GM12878 (cell line): ENCODE results near the gene VEZF1. TPM values are rescaled to one million over a fixed set of nuclear protein-coding genes. Genes with fewer than 3 reads are reported as not detected.

Experiments
- ATAC-seq: fragments of 200-7000 bp; cut with Tn5 transposase; 3 replicates; pipeline ENCODE4 v1.9.1; 2020; ENCODE audit warnings: mild to moderate bottlenecking, moderate library complexity
- BruUV-seq: library from RNA; stranded (reverse); fragments of 400-500 nt; replicated peaks from 2 replicates; lab custom pipeline; 2021; lab: Mats Ljungman, UMichigan
- CTCF ChIA-PET: fragments of 300-600 bp; sonication (Branson Sonifier 250); formaldehyde crosslinking; extraction: SDS; loops from one replicate; lab custom pipeline; 2021; ENCODE audit warnings: inconsistent platforms; lab: Yijun Ruan, JAX
- POLR2A ChIA-PET: fragments of 350-600 bp; formaldehyde crosslinking; extraction: SDS; loops from one replicate; lab custom pipeline; 2021; ENCODE audit warnings: inconsistent platforms; lab: Charles Lee
- RAD21 ChIA-PET: fragments of 300-600 bp; sonication (Branson Sonifier 250); formaldehyde crosslinking; loops from one replicate; lab custom pipeline; 2023; ENCODE audit warnings: antibody characterized with exemption; ENCODE audit not compliant: unreplicated experiment; lab: Charles Lee
- SMC1A ChIA-PET: fragments of 300-600 bp; sonication (Branson Sonifier 250); formaldehyde crosslinking; loops from one replicate; lab custom pipeline; 2023; ENCODE audit not compliant: unreplicated experiment, uncharacterized antibody; lab: Charles Lee
- DNase-seq: peaks from one replicate; pipeline ENCODE4 v3.0.0-alpha.2; 2011; ENCODE audit warnings: low read depth, low spot score
- FAIRE-seq: peaks from 3 replicates; lab custom pipeline; 2011; peaks lifted over from hg19 to GRCh38; lab: Jason Lieb, UNC
- H2AFZ ChIP-seq: 2 replicates; pipeline ENCODE4 v1.6.0; 2011; ENCODE audit warnings: low read depth, low read length, control low read depth; ENCODE audit not compliant: control insufficient read depth
- H3K27ac ChIP-seq: 2 replicates; pipeline ENCODE4 v1.5.1; 2011; ENCODE audit warnings: control low read depth; ENCODE audit not compliant: control insufficient read depth, insufficient read depth
- H3K27me3 ChIP-seq, 2 experiments: replicated peaks in 1 of 2; 2 replicates each; pipeline versions ENCODE4 v1.6.0 to v1.6.1; 2011; ENCODE audit warnings: low read length in 1 of 2; ENCODE audit not compliant: control insufficient read depth in 2 of 2, insufficient read depth in 2 of 2
- H3K36me3 ChIP-seq, 2 experiments: 2 replicates each; pipeline ENCODE4 v1.5.1; 2011; ENCODE audit warnings: low read length in 1 of 2; ENCODE audit not compliant: control insufficient read depth in 2 of 2, insufficient read depth in 2 of 2
- H3K4me1 ChIP-seq: 2 replicates; pipeline ENCODE4 v1.6.1; 2011; ENCODE audit warnings: mild to moderate bottlenecking, low read length, moderate library complexity, mixed read lengths; ENCODE audit not compliant: control insufficient read depth, insufficient read depth
- H3K4me2 ChIP-seq: 2 replicates; pipeline ENCODE4 v1.6.0; 2011; ENCODE audit warnings: control low read depth; ENCODE audit not compliant: control insufficient read depth, insufficient read depth
- H3K4me3 ChIP-seq: fragments of 200-600 bp; sonication (generic); 2 replicates; pipeline ENCODE4 v1.5.1; 2016
- H3K79me2 ChIP-seq: 2 replicates; pipeline ENCODE4 v1.6.0; 2011; ENCODE audit warnings: low read length; ENCODE audit not compliant: control insufficient read depth, insufficient read depth
- H3K9ac ChIP-seq: 2 replicates; pipeline ENCODE4 v1.8.0; 2011; ENCODE audit warnings: low read length, control low read depth, mixed read lengths; ENCODE audit not compliant: control insufficient read depth, insufficient read depth
- H3K9me3 ChIP-seq: replicated peaks from 3 replicates; pipeline ENCODE4 v1.5.1; 2011; ENCODE audit warnings: mild to moderate bottlenecking, low read length; ENCODE audit not compliant: control insufficient read depth, insufficient read depth
- H4K20me1 ChIP-seq: 2 replicates; pipeline ENCODE4 v1.6.0; 2011; ENCODE audit not compliant: control insufficient read depth, insufficient read depth
- BMI1 ChIP-seq: fragments of 450-650 bp; IDR thresholded peaks from 2 replicates; pipeline ENCODE4 v1.6.1; 2016; ENCODE audit warnings: mild to moderate bottlenecking, moderate library complexity, borderline replicate concordance
- EGR1 ChIP-seq, 2 experiments: IDR thresholded peaks; 1 replicate in 1 of 2; 2 replicates in 1 of 2; pipeline ENCODE4 v1.6.1; 2011 to 2012; ENCODE audit warnings: low read depth in 2 of 2, low read length in 2 of 2, borderline replicate concordance in 1 of 2, mild to moderate bottlenecking in 1 of 2, moderate library complexity in 1 of 2
- IRF3 ChIP-seq: fragments of 450-650 bp; IDR thresholded peaks from 2 replicates; pipeline ENCODE4 v1.6.1; 2014; ENCODE audit warnings: mild to moderate bottlenecking
- JUND ChIP-seq: IDR thresholded peaks from 2 replicates; pipeline ENCODE4 v1.6.1; 2012; ENCODE audit warnings: low read depth, mild to moderate bottlenecking, low read length, improper control_type of control experiment, moderate library complexity
- YBX1 ChIP-seq: fragments of 450-650 bp; IDR thresholded peaks from 2 replicates; pipeline ENCODE4 v1.6.1; 2016; ENCODE audit warnings: antibody characterized with exemption
- ZBED1 ChIP-seq: IDR thresholded peaks from 2 replicates; pipeline ENCODE4 v1.6.1; 2016; ENCODE audit warnings: borderline replicate concordance
- ZSCAN29 ChIP-seq: fragments of 450-650 bp; IDR thresholded peaks from 2 replicates; pipeline ENCODE4 v1.6.1; 2017; ENCODE audit warnings: mild to moderate bottlenecking, moderate library complexity
- WGBS: methylation state at CpG from one replicate; pipeline ENCODE4 v1.1.6; 2016; ENCODE audit warnings: low lambda C conversion rate; ENCODE audit not compliant: insufficient replicate concordance, insufficient coverage; ENCODE audit errors: missing lambda C conversion rate; 5-methylcytosine and 5-hydroxymethylcytosine counted together
- in situ Hi-C: fragments of 300-500 bp; cut with MboI; formaldehyde crosslinking; loops from 9 replicates; pipeline ENCODE4 v1.14.3; 2018; ENCODE audit warnings: mixed read lengths
- intact Hi-C: fragments of 100-400 bp; cut with micrococcal nuclease; formaldehyde crosslinking; loops from one replicate; pipeline ENCODE4 v1.14.2; 2022; ENCODE audit not compliant: unreplicated experiment
- polyA plus RNA-seq, 11 experiments: library from polyadenylated mRNA; depleted of rRNA in 4 of 11; unstranded in 6 of 11; stranded (reverse) in 5 of 11; fragments of >200 nt; fragmentation: Nextera tagmentation in 4 of 11; fragmentation: Illumina TruSeq in 1 of 11; extraction: Ambion mirVana in 4 of 11; extraction: Trizol in 1 of 11; gene quantifications; 1 replicate in 1 of 11; 2 replicates in 10 of 11; pipeline versions ENCODE4 v1.2.1 to v1.2.3, GENCODE V29; 2011 to 2016; ENCODE audit warnings: inconsistent platforms in 2 of 11, missing spikeins in 2 of 11, low read depth in 1 of 11
- total RNA-seq, 4 experiments: library from RNA; depleted of rRNA in 3 of 4; stranded (reverse); fragments of >200 nt in 3 of 4; fragmentation: Illumina TruSeq in 1 of 4; extraction: Trizol in 1 of 4; gene quantifications; 2 replicates each; pipeline versions ENCODE4 v1.2.1 to v1.2.3, GENCODE V29; 2013 to 2021

Gene VEZF1
- total and polyA plus RNA-seq, 10 of the 15 experiments (the other 5 are each of a cell fraction or from before 2014, with no cell fraction given) = 9.5 to 28.2 (median 20.3) TPM

- no TSS peak for BruUV-seq
- RAD21 ChIA-PET = no interaction called here
- no peaks in the 10 kb centered on the region for H3K27me3 ChIP-seq
- no peak overlapping the region for H2AFZ ChIP-seq
- FAIRE-seq (no peak), ATAC-seq (no peak)
- in situ Hi-C loops = no loop called here
- no peaks in the 10 kb centered on the region for H4K20me1 ChIP-seq
- no peak overlapping the region for H3K9ac ChIP-seq
- H3K36me3 ChIP-seq = no peaks in the 10 kb centered on the region
- peaks cover 7% of the 10 kb centered on the region for H3K4me1 ChIP-seq
- no peak overlapping the region for H3K27ac ChIP-seq
- no peaks in the 10 kb centered on the region for H3K79me2 ChIP-seq
- intact Hi-C loops = no loop called here
- H3K4me2 ChIP-seq = no peak overlapping the region
- TF ChIP-seq ZSCAN29 = no peak
- no peak for TF ChIP-seq EGR1 (IDR thresholded peaks at IDR 0.05; ENCODE audit: borderline replicate concordance in 1 of 2, low read depth in 2 of 2, low read length in 2 of 2)
- no peak for TF ChIP-seq ZBED1
- no peak for TF ChIP-seq YBX1
- TF ChIP-seq IRF3 = no peak
- no peak for TF ChIP-seq BMI1
- no peak for TF ChIP-seq JUND
- TF ChIP-seq, all 136 proteins: peak for 0
- ChIA-PET CTCF (interaction anchor here (1.1 to 1.6 kb wide), 3 partner anchors 10 to 68 kb away, joined by 3 to 5 read pairs (median 3); no protein-coding TSS in a partner anchor), POLR2A (interaction anchor here (1.7 kb wide), 1 partner anchor 24 kb away, joined by 6 read pairs; no protein-coding TSS in a partner anchor), SMC1A (interaction anchor here (0.6 to 1.1 kb wide), 3 partner anchors 9 to 10 kb away, joined by 3 to 4 read pairs (median 3); no protein-coding TSS in a partner anchor)
- no peak for DNase-seq
- Histone ChIP-seq H3K9me3 (no peaks in the 10 kb centered on the region), H3K4me3 (no peak overlapping the region)
- WGBS = 54% methylated on average over 12 of the region's 12 CpGs
Measured at GRCh38 chr17:57931488-57932137, 56.4 kb downstream of the VEZF1 start.
